ENCODE results near the gene PPARGC1A. TPM values are rescaled to one million over a fixed set of nuclear protein-coding genes. Genes with fewer than 3 reads are reported as not detected.

The PPARGC1A gene
- total and polyA plus RNA-seq, 10 of the 15 experiments (the other 5 are each of a cell fraction or from before 2014, with no cell fraction given): 0.01 to 0.05 (median 0.04) TPM; not detected in 7

DNA sequence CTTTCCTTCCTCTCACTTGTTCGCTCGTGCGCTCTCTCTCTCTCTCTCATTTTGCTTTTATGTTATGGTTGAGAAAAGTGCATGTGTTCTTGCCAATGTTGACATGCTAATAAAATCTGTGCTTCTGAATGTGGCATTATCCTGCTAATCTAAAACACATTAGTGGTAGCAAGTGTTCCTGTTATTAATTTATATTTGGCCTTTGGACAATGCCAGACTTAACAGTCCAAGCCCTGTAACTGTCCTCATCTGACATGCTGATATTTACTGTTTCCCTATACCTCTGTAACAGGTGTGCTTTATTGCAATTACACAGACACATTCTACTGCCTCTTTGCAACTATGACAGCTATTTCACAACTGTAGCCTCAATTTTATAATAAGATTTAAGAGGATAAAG is 2.7 kb downstream of the PPARGC1A start (continued):
- TF ChIP-seq, protein P1, sequence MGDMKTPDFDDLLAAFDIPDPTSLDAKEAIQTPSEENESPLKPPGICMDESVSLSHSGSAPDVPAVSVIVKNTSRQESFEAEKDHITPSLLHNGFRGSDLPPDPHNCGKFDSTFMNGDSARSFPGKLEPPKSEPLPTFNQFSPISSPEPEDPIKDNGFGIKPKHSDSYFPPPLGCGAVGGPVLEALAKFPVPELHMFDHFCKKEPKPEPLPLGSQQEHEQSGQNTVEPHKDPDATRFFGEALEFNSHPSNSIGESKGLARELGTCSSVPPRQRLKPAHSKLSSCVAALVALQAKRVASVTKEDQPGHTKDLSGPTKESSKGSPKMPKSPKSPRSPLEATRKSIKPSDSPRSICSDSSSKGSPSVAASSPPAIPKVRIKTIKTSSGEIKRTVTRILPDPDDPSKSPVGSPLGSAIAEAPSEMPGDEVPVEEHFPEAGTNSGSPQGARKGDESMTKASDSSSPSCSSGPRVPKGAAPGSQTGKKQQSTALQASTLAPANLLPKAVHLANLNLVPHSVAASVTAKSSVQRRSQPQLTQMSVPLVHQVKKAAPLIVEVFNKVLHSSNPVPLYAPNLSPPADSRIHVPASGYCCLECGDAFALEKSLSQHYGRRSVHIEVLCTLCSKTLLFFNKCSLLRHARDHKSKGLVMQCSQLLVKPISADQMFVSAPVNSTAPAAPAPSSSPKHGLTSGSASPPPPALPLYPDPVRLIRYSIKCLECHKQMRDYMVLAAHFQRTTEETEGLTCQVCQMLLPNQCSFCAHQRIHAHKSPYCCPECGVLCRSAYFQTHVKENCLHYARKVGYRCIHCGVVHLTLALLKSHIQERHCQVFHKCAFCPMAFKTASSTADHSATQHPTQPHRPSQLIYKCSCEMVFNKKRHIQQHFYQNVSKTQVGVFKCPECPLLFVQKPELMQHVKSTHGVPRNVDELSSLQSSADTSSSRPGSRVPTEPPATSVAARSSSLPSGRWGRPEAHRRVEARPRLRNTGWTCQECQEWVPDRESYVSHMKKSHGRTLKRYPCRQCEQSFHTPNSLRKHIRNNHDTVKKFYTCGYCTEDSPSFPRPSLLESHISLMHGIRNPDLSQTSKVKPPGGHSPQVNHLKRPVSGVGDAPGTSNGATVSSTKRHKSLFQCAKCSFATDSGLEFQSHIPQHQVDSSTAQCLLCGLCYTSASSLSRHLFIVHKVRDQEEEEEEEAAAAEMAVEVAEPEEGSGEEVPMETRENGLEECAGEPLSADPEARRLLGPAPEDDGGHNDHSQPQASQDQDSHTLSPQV (IDR thresholded peaks at IDR 0.05): no peak
- TF ChIP-seq RFX5 (IDR thresholded peaks at IDR 0.05; ENCODE audit: low read depth, low read length): no peak
- no peak for TF ChIP-seq NFXL1 (IDR thresholded peaks at IDR 0.05; ENCODE audit: borderline replicate concordance)
- no peak for TF ChIP-seq HCFC1 (IDR thresholded peaks at IDR 0.05; ENCODE audit: low read length)

DNA sequence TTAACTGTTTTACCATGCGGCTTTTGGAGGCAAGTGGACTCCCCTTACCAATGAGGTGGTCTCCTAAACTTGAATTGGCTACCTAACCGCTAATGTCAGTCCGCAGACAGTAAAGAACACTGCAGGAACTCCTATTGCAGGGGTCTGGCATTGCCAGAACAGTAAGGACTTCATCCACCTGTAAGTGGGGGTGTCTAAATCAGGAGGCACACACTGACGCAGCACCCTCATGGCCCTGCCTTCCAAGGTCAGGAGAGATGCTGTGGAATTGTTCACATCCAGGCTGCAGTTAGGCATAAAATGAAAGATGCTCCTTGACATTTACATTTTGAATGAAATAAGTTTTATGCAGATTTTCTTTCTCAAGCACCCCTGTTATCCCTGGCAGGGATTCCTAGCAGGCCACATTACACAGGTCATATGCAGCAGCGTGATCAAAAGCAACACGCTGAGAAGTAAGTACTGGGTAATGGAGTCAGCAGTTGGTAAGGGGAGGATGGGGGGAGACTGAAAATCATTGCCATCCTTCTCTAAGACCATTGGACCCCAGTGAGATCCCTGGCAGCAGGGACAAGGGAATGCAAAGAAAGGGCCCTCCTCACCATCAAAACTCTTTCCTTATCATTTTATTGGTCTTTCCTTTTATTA is 3.8 kb downstream of the PPARGC1A start:
- SMC1A ChIA-PET (ENCODE audit: uncharacterized antibody, unreplicated experiment): no interaction called here
- FAIRE-seq (no peak), DNase-seq (ENCODE audit: low read depth, low spot score) (no peak), ATAC-seq (no peak)
- no peaks in the 10 kb centered on the region for H3K79me2 ChIP-seq (ENCODE audit: control insufficient read depth, insufficient read depth, low read length)
- no peak overlapping the region for H3K27ac ChIP-seq (ENCODE audit: control insufficient read depth, insufficient read depth)
- peaks cover 0 to 1% of the 10 kb centered on the region in 2 experiments; a peak in 1 of 4 replicates for H3K27me3 ChIP-seq (replicated peaks in 1 of 2; ENCODE audit: control insufficient read depth in 2 of 2, insufficient read depth in 2 of 2, low read length in 1 of 2)
- 14% methylated on average over 6 of the region's 6 CpGs for WGBS (ENCODE audit: insufficient coverage, insufficient replicate concordance, low lambda C conversion rate, missing lambda C conversion rate)
- no peaks in the 10 kb centered on the region for H3K36me3 ChIP-seq (ENCODE audit: control insufficient read depth in 2 of 2, insufficient read depth in 2 of 2, low read length in 1 of 2)
- RAD21 ChIA-PET (ENCODE audit: unreplicated experiment): no interaction called here
- H3K9me3 ChIP-seq (replicated peaks; ENCODE audit: control insufficient read depth, insufficient read depth, low read length): no peaks in the 10 kb centered on the region
- H4K20me1 ChIP-seq (ENCODE audit: control insufficient read depth, insufficient read depth): no peaks in the 10 kb centered on the region
- H3K4me2 ChIP-seq (ENCODE audit: control insufficient read depth, insufficient read depth): no peak overlapping the region
- CTCF ChIA-PET: no interaction called here
- intact Hi-C loops (cut with micrococcal nuclease; ENCODE audit: unreplicated experiment) (no loop called here), in situ Hi-C loops (cut with MboI) (no loop called here)
- no peaks in the 10 kb centered on the region for H3K4me1 ChIP-seq (ENCODE audit: control insufficient read depth, insufficient read depth, low read length)
- H3K4me3 ChIP-seq: no peak overlapping the region
- H3K9ac ChIP-seq (ENCODE audit: control insufficient read depth, insufficient read depth, low read length): no peak overlapping the region
- POLR2A ChIA-PET: no interaction called here
- TF ChIP-seq FOXM1 (IDR thresholded peaks at IDR 0.05; ENCODE audit: low read depth, low read length) (no peak), BHLHE40 (IDR thresholded peaks at IDR 0.05; ENCODE audit: borderline replicate concordance in 1 of 2, low read depth in 2 of 2, low read length in 1 of 2) (no peak), EGR1 (IDR thresholded peaks at IDR 0.05; ENCODE audit: borderline replicate concordance in 1 of 2, low read depth in 2 of 2, low read length in 2 of 2) (no peak), CREM (IDR thresholded peaks at IDR 0.05; ENCODE audit: low read depth) (no peak), BCL11A (IDR thresholded peaks at IDR 0.05; ENCODE audit: low read depth, low read length) (no peak), RCOR1 (conservative IDR thresholded peaks at IDR 0.05; ENCODE audit: low read depth, low read length) (no peak)
- TF ChIP-seq, protein P2, sequence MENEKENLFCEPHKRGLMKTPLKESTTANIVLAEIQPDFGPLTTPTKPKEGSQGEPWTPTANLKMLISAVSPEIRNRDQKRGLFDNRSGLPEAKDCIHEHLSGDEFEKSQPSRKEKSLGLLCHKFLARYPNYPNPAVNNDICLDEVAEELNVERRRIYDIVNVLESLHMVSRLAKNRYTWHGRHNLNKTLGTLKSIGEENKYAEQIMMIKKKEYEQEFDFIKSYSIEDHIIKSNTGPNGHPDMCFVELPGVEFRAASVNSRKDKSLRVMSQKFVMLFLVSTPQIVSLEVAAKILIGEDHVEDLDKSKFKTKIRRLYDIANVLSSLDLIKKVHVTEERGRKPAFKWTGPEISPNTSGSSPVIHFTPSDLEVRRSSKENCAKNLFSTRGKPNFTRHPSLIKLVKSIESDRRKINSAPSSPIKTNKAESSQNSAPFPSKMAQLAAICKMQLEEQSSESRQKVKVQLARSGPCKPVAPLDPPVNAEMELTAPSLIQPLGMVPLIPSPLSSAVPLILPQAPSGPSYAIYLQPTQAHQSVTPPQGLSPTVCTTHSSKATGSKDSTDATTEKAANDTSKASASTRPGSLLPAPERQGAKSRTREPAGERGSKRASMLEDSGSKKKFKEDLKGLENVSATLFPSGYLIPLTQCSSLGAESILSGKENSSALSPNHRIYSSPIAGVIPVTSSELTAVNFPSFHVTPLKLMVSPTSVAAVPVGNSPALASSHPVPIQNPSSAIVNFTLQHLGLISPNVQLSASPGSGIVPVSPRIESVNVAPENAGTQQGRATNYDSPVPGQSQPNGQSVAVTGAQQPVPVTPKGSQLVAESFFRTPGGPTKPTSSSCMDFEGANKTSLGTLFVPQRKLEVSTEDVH (IDR thresholded peaks at IDR 0.05; ENCODE audit: low read depth, partially characterized antibody): no peak
- no peak overlapping the region for H2AFZ ChIP-seq (ENCODE audit: control insufficient read depth, low read depth, low read length)
- BruUV-seq (replicated peaks): no TSS peak
